ENCODE results near the gene PIP5K1A.
A peak's percentile ranks its signal among the peaks of the same experiment; 100 is the strongest.

The PIP5K1A gene

GRCh38 chr1:151281969-151282882, 83.9 kb downstream of the PIP5K1A start, which contains the start of gene ZNF687:
TSS of gene ZNF687 (plus strand) at chr1:151282299. CDS start at chr1:151286292, 3,993 bp downstream.
- DNase-seq (ENCODE audit: low read depth, low spot score): peak; percentile 100
- TF ChIP-seq CTCF (IDR thresholded peaks at IDR 0.05; ENCODE audit: low read depth, low read length): no peak
- in situ Hi-C loops (cut with HindIII; ENCODE audit: low sequenced_read_pairs): no loop called here
- peak within 1 kb of the TSS; percentile 94 for H3K4me3 ChIP-seq (ENCODE audit: low read depth, low read length)

GRCh38 chr1:151282883-151283725, 84.8 kb downstream of the PIP5K1A start:
- H3K4me3 ChIP-seq (ENCODE audit: low read depth, low read length): peak overlapping the region; percentile 94
- in situ Hi-C loops (cut with HindIII; ENCODE audit: low sequenced_read_pairs): no loop called here
- TF ChIP-seq CTCF (IDR thresholded peaks at IDR 0.05; ENCODE audit: low read depth, low read length): no peak
- no peak for DNase-seq (ENCODE audit: low read depth, low spot score)

- TF ChIP-seq CTCF (IDR thresholded peaks at IDR 0.05; ENCODE audit: low read depth, low read length): no peak
- no peak for DNase-seq (ENCODE audit: low read depth, low spot score)
- in situ Hi-C loops (cut with HindIII; ENCODE audit: low sequenced_read_pairs): no loop called here
- H3K4me3 ChIP-seq (ENCODE audit: low read depth, low read length): peak overlapping the region; percentile 94
These were observed 85.7 kb downstream of the PIP5K1A start for GRCh38 chr1:151284013-151284577.

- H3K4me3 ChIP-seq (ENCODE audit: low read depth, low read length): no peak overlapping the region
- TF ChIP-seq CTCF (IDR thresholded peaks at IDR 0.05; ENCODE audit: low read depth, low read length): no peak
- in situ Hi-C loops (cut with HindIII; ENCODE audit: low sequenced_read_pairs): no loop called here
- no peak for DNase-seq (ENCODE audit: low read depth, low spot score)
These were observed 88.4 kb downstream of the PIP5K1A start for GRCh38 chr1:151286619-151287340.

GRCh38 chr1:151287341-151287699, 89.0 kb downstream of the PIP5K1A start:
- no peak overlapping the region for H3K4me3 ChIP-seq (ENCODE audit: low read depth, low read length)
- in situ Hi-C loops (cut with HindIII; ENCODE audit: low sequenced_read_pairs): no loop called here
- no peak for TF ChIP-seq CTCF (IDR thresholded peaks at IDR 0.05; ENCODE audit: low read depth, low read length)
- no peak for DNase-seq (ENCODE audit: low read depth, low spot score)
